GM19455 (cell line): Measurements from ENCODE around the gene GRID2IP.
"Not testable (repeated sequence)": the region's sequence is repeated elsewhere in the genome, so short reads cannot be mapped to it uniquely, and the experiment has no call there.

Source experiments
- ATAC-seq: cut with Tn5 transposase; IDR thresholded peaks from one replicate; pipeline ENCODE4 v1.9.1; 2021; ENCODE audit not compliant: unreplicated experiment

GRID2IP gene

DNA sequence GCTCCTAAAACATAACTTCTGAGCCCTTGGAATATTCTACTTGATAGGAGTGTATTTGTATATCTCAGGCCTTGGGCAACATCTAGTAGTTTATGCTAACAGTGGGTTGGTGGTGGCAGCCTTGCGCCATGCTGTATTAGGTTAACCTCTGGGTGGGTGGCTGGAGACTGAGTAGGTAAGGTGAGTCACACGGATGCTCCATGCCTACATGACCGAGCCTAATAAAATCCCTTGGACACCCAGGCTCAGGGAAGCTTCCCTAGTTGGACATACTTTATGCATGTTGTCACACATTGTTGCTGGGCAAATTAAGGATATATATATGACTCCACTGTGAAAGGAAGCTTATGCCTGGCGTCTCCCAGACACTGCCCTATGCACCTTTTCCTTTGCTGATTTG, 97.5 kb downstream of the GRID2IP start:
- ATAC-seq, result no peak

DNA sequence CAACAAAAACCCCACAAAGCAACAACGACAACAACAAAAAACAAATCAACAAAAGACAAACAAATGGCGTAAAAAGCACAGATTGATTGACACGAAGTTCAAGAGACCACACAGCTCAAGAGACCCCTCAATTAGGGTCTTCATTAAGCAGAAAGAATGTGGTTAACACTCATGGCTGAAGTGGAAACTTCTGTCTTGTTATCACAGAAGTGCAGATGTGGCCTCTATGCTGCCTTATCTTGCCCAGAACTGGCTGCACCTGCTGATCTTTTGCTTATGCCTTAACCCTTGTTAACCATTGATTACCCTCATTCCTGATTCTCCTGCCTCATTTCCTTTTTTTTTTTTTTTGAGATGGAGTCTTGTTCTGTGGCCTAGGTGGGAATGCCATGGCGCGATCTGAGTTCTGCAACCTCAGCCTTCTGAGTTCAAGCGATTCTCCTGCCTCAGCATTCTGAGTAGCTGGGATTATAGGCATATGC, 100.0 kb downstream of the GRID2IP start:
- ATAC-seq, result no peak

DNA sequence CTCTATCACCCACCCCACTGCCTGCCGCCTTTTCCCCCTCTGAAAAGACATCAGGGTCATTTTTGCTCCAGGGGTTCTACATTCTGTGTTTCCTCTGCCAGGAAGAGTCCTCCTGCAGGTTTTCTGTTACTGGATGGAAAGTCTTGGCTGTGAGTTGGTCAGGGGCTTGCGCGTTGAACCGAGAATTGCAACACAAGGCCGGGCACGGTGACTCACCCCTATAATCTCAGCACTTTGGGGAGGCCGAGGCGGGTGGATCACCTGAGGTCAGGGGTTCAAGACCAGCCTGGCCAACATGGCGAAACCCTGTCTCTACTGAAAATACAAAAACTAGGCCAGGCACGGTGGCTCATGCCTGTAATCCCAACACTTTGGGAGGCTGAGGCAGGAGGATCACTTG, 100.7 kb downstream of the GRID2IP start:
- ATAC-seq, result not testable (repeated sequence)

DNA sequence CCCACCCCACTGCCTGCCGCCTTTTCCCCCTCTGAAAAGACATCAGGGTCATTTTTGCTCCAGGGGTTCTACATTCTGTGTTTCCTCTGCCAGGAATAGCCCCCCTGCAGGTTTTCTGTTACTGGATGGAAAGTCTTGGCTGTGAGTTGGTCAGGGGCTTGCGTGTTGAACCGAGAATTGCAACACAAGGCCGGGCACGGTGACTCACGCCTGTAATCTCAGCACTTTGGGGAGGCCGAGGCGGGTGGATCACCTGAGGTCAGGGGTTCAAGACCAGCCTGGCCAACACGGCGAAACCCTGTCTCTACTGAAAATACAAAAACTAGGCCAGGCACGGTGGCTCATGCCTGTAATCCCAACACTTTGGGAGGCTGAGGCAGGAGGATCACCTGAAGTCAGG, 101.4 kb downstream of the GRID2IP start:
- ATAC-seq, result not testable (repeated sequence)

DNA sequence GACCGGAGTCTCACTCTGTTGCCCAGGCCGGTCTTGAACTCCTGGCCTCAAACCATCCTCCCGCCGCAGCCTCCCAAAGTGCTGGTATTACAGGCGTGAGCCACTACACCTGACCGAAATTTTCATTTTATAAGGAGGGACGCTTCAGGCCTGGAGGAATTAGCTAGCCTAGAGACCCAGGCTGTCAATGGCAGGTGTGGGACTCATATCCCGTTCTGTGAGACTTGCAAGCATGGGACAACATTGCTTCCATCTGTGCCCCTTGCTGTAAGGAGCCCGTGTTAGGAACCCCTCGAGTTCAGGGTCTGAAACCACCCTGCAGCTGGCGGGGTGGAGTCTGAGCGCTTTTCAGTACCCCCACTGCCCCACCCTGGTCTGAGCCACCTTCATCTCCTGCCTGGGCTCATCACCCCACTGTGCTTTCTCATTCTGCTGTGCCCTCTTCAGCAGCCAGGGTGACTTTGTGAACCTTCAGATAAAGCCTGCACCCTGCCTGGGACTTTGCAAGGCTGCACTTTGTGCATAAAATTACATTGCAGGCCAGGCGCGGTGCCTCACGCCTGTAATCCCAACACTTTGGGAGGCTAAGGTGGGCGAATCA, 102.2 kb downstream of the GRID2IP start:
- ATAC-seq, result no peak

GRCh38 chr7:6447581-6448199, 103.6 kb downstream of the GRID2IP start, which contains the start of gene DAGLB:
DAGLB (minus strand) TSS chr7:6447954; CDS start chr7:6447842, 112 bp downstream.
- peak; percentile 85 for ATAC-seq
